Tibial nerve (tissue), 4 donors: ENCODE data around the gene MRPS23.

Source experiments
- EP300 ChIP-seq, 2 donors: sonication (generic); formaldehyde crosslinking; IDR thresholded peaks; one replicate each; pipeline ENCODE4 v1.6.1; 2017; ENCODE audit warnings: antibody characterized with exemption in 2 of 2, mild to moderate bottlenecking in 1 of 2
- POLR2A ChIP-seq, 2 donors: fragments of 450-650 bp; IDR thresholded peaks; one replicate each; pipeline ENCODE4 v1.6.1; 2017; ENCODE audit warnings: antibody characterized with exemption in 2 of 2, mild to moderate bottlenecking in 2 of 2, moderate library complexity in 2 of 2
- TF ChIP-seq, protein P1 (sequence below), 5 experiments: fragments of 200-600 bp in 3 of 5; fragments of 450-650 bp in 2 of 5; sonication (generic) in 3 of 5; IDR thresholded peaks; one replicate each; pipeline ENCODE4 v1.5.1; 2016 to 2019; ENCODE audit warnings: antibody characterized with exemption in 5 of 5, mild to moderate bottlenecking in 3 of 5, moderate library complexity in 2 of 5

DNA sequence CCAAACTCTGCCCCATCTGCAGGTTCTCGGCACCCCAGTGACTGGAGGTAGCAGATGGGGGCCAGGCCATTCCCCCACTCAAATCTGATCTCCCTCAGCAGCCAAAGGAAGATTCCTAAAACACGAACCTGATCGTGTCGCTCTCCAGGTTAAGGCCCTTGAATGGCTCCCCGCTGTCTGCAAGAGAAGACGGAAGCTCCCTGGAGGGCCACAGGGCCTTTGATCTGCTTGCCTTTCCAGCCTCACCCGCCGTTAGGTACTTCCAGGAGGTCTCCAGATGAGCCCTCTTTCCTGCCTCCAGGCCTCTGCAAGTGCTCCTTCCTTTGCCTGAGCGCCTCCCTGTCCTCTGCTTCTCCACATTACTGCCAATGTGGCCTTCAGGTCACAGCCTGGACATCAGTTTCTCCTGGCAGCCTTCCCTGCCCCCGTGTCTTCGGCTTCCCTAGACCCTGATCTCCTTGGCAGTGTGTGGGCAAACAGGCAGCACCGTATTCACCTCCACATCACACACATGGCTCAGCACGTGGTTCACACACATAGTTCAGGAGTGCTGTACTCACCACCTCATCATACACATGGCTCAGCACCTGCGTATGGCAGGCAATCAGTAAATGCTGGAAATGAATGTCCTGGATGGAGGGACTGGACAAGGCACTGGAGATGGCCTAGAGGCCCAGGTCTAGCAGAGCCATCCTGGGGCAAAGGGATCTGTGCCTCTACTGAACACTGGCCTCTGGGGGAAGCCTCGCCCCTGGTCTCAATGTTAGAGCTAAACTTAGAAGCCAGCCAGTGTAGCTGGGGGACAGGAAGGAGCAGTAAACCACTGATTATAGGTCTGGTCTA, 26.4 kb upstream of the MRPS23 start:
- TF ChIP-seq, protein P1, sequence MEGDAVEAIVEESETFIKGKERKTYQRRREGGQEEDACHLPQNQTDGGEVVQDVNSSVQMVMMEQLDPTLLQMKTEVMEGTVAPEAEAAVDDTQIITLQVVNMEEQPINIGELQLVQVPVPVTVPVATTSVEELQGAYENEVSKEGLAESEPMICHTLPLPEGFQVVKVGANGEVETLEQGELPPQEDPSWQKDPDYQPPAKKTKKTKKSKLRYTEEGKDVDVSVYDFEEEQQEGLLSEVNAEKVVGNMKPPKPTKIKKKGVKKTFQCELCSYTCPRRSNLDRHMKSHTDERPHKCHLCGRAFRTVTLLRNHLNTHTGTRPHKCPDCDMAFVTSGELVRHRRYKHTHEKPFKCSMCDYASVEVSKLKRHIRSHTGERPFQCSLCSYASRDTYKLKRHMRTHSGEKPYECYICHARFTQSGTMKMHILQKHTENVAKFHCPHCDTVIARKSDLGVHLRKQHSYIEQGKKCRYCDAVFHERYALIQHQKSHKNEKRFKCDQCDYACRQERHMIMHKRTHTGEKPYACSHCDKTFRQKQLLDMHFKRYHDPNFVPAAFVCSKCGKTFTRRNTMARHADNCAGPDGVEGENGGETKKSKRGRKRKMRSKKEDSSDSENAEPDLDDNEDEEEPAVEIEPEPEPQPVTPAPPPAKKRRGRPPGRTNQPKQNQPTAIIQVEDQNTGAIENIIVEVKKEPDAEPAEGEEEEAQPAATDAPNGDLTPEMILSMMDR (IDR thresholded peaks at IDR 0.05), result no peak
- no peak for TF ChIP-seq POLR2A (IDR thresholded peaks at IDR 0.05)
- no peak for TF ChIP-seq EP300 (IDR thresholded peaks at IDR 0.05)
